ENCODE data around the gene QRICH2. TPM values are rescaled to one million over a fixed set of nuclear protein-coding genes. Genes with fewer than 3 reads are reported as not detected.

Gene QRICH2
- total RNA-seq, 1 donor from 2014 or later = 2.1 TPM

Small RNAs within 50 kb of the gene (small RNA-seq; reads per million reads assigned to genes)
- gene RF00019 (ENCODE audit: low replicate concordance) (not detected), gene RNU6-24P (ENCODE audit: low replicate concordance) (not detected)

Other genes with a start within 250 kb of the QRICH2 start
- 50.0 TPM for gene SRP68, start 235.8 kb downstream of the QRICH2 start, total RNA-seq
- not detected for gene GALR2, start 233.5 kb downstream of the QRICH2 start, total RNA-seq
- not detected for gene ZACN, start 229.1 kb downstream of the QRICH2 start, total RNA-seq
- 81.2 TPM for gene EXOC7, start 204.5 kb downstream of the QRICH2 start, total RNA-seq
- 0.51 TPM for gene FOXJ1, start 167.0 kb downstream of the QRICH2 start, total RNA-seq
- 6.7 TPM for gene RNF157, start 67.8 kb downstream of the QRICH2 start, total RNA-seq
- 3.6 TPM for gene UBALD2, start 42.9 kb downstream of the QRICH2 start, total RNA-seq
- 55.8 TPM for gene PRPSAP1, start 45.6 kb upstream of the QRICH2 start, total RNA-seq
- gene SPHK1, start 76.3 kb upstream of the QRICH2 start, total RNA-seq = 6.5 TPM
- gene UBE2O, start 144.9 kb upstream of the QRICH2 start, total RNA-seq = 18.1 TPM
- gene AANAT, start 159.3 kb upstream of the QRICH2 start, total RNA-seq = not detected
- gene RHBDF2, start 193.1 kb upstream of the QRICH2 start, total RNA-seq = 8.7 TPM
- 12.2 TPM for gene CYGB, start 229.4 kb upstream of the QRICH2 start, total RNA-seq
- gene PRCD, start 231.8 kb upstream of the QRICH2 start, total RNA-seq = 0.31 TPM